ENCODE results near the gene KDM4B.

KDM4B gene

DNA sequence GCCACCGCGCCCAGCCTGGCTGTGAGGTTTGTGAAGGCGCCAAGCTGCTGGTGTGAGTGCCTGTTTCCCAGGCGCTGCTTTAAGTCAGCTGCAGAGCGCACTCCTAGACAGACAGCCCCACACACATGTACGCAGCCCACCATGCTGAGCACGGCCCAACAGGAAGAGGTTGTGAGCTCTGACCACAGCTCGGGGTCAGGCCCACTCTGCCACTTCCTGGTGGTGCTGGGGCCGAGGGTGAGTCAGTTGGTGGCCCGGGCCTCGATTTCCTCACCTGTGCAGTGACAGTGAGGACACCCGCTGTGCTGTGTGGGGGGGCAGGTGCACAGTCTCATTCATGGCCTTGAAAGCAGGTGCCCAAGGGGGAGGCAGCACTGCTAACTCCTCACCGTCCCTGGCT, 106.7 kb downstream of the KDM4B start:
- Histone ChIP-seq H3K4me3 (ENCODE audit: low read depth in 1 of 2, low read length in 2 of 2) (no peak overlapping the region), H3K9me3 (ENCODE audit: control insufficient read depth in 1 of 2, low read length in 2 of 2) (no peaks in the 10 kb centered on the region), H3K27ac (ENCODE audit: low read depth, low read length) (no peak overlapping the region), H3K36me3 (ENCODE audit: control insufficient read depth in 1 of 2, insufficient read depth in 2 of 2, low read length in 2 of 2) (peaks cover 13 to 44% of the 10 kb centered on the region in 2 donors), H3K4me1 (ENCODE audit: control insufficient read depth in 1 of 2, insufficient read depth in 2 of 2, low read length in 2 of 2) (no peaks in the 10 kb centered on the region), H3K27me3 (ENCODE audit: control insufficient read depth in 1 of 2, insufficient read depth in 2 of 2, low read length in 2 of 2) (no peaks in the 10 kb centered on the region), H3K9ac (ENCODE audit: low read depth in 1 of 2, low read length in 2 of 2) (no peak overlapping the region)

DNA sequence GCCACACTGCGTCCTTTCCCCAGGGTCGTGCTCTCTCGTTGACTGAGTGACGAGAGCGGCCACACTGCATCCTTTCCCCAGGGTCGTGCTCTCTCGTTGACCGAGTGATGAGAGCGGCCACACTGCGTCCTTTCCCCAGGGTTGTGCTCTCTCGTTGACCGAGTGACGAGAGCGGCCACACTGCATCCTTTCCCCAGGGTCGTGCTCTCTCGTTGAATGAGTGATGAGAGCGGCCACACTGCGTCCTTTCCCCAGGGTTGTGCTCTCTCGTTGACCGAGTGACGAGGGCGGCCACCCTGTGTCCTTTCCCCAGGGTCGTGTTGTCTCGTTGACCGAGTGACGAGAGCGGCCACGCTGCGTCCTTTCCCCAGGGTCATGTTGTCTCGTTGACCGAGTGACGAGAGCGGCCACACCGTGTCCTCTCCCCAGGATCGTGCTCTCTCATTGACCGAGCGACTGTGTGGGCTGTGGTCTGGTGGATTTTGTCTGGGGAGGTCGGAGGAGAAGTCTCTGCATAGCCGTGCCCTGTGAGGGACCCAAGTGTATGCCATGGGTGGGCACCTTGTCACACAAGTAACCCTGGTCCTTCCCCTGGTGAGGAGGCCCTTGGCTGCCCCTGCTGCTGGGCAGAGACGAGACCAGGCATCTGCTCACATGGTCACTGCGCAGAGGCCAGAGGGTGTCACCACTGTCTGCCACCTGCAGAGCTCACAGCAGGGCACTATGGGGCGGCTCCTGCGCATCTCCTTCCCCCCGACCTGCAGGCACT, 107.7 kb downstream of the KDM4B start:
- H3K9ac ChIP-seq (ENCODE audit: low read depth in 1 of 2, low read length in 2 of 2), result no peak overlapping the region

DNA sequence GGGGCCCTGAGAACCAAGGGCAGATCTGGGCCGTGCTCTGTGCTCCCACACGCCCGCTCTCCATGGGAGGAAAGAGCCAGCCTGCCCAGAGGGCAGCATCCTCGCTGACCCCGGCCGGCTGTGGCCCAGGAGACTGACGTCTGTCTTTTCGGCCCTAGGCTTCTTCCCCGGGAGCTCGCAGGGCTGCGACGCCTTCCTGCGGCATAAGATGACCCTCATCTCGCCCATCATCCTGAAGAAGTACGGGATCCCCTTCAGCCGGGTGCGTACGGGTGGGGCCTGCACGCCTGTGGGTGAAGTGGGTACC, 108.2 kb downstream of the KDM4B start:
- no peaks in the 10 kb centered on the region for H3K4me1 ChIP-seq (ENCODE audit: control insufficient read depth in 1 of 2, insufficient read depth in 2 of 2, low read length in 2 of 2)
- no peak overlapping the region for H3K9ac ChIP-seq (ENCODE audit: low read depth in 1 of 2, low read length in 2 of 2)
- H3K36me3 ChIP-seq (ENCODE audit: control insufficient read depth in 1 of 2, insufficient read depth in 2 of 2, low read length in 2 of 2), result peaks cover 9 to 54% of the 10 kb centered on the region in 2 donors

More for the DNA sequence above, 107.7 kb downstream of the KDM4B start:
- no peak overlapping the region for H3K27ac ChIP-seq (ENCODE audit: low read depth, low read length)
- H3K4me1 ChIP-seq (ENCODE audit: control insufficient read depth in 1 of 2, insufficient read depth in 2 of 2, low read length in 2 of 2), result no peaks in the 10 kb centered on the region
- no peaks in the 10 kb centered on the region for H3K27me3 ChIP-seq (ENCODE audit: control insufficient read depth in 1 of 2, insufficient read depth in 2 of 2, low read length in 2 of 2)
- no peaks in the 10 kb centered on the region for H3K9me3 ChIP-seq (ENCODE audit: control insufficient read depth in 1 of 2, low read length in 2 of 2)
- H3K4me3 ChIP-seq (ENCODE audit: low read depth in 1 of 2, low read length in 2 of 2), result no peak overlapping the region
- peaks cover 9 to 53% of the 10 kb centered on the region in 2 donors for H3K36me3 ChIP-seq (ENCODE audit: control insufficient read depth in 1 of 2, insufficient read depth in 2 of 2, low read length in 2 of 2)

DNA sequence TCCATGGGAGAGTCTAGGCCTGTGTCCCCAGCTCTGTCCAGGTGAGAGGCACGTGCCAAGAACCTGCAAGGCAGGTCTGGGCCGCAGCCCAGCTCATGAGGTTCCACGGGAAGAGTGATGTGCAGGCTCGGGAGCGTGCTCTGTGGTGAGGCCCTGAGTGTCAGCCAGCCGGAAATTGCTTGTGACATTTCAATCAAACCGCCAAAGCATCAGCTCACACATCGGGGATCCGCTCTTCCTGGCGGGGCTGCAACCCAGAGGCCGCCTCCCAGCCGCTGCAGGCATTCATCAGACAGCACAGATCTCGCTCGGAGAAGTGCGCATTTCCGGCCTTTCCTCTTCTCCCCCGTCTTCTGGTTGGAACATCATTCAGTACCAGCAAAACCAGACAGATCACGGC, 109.3 kb downstream of the KDM4B start:
- H3K36me3 ChIP-seq (ENCODE audit: control insufficient read depth in 1 of 2, insufficient read depth in 2 of 2, low read length in 2 of 2), result peaks cover 9 to 54% of the 10 kb centered on the region in 2 donors
- no peak overlapping the region for H3K27ac ChIP-seq (ENCODE audit: low read depth, low read length)
- H3K4me3 ChIP-seq (ENCODE audit: low read depth in 1 of 2, low read length in 2 of 2), result no peak overlapping the region
- H3K9me3 ChIP-seq (ENCODE audit: control insufficient read depth in 1 of 2, low read length in 2 of 2), result no peaks in the 10 kb centered on the region
- H3K27me3 ChIP-seq (ENCODE audit: control insufficient read depth in 1 of 2, insufficient read depth in 2 of 2, low read length in 2 of 2), result no peaks in the 10 kb centered on the region
- no peak overlapping the region for H3K9ac ChIP-seq (ENCODE audit: low read depth in 1 of 2, low read length in 2 of 2)
- no peaks in the 10 kb centered on the region for H3K4me1 ChIP-seq (ENCODE audit: control insufficient read depth in 1 of 2, insufficient read depth in 2 of 2, low read length in 2 of 2)

More for the DNA sequence above, 108.2 kb downstream of the KDM4B start:
- no peaks in the 10 kb centered on the region for H3K27me3 ChIP-seq (ENCODE audit: control insufficient read depth in 1 of 2, insufficient read depth in 2 of 2, low read length in 2 of 2)
- no peaks in the 10 kb centered on the region for H3K9me3 ChIP-seq (ENCODE audit: control insufficient read depth in 1 of 2, low read length in 2 of 2)
- H3K4me3 ChIP-seq (ENCODE audit: low read depth in 1 of 2, low read length in 2 of 2), result no peak overlapping the region
- no peak overlapping the region for H3K27ac ChIP-seq (ENCODE audit: low read depth, low read length)

DNA sequence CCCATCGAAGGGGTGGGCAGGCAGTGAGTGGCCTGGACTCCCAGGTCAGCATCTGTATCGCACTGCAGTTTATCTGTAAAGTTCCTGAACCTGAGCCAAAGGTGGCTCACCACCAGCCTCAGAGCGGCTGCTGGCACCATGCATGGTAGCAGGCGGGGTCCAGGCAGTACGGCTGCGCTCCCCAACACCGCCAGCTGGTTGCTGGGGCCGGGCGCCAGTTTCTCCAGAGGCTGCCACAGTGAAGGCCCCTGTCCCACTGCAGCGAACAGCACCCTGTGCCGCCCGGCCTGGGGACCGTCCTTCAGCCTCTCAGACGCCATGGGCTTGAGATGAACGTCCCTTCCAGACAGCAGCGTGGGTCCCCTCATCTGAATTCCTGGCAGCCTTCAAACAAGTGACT, 109.8 kb downstream of the KDM4B start:
- Histone ChIP-seq H3K9me3 (ENCODE audit: control insufficient read depth in 1 of 2, low read length in 2 of 2) (no peaks in the 10 kb centered on the region), H3K27ac (ENCODE audit: low read depth, low read length) (no peak overlapping the region), H3K27me3 (ENCODE audit: control insufficient read depth in 1 of 2, insufficient read depth in 2 of 2, low read length in 2 of 2) (no peaks in the 10 kb centered on the region), H3K4me3 (ENCODE audit: low read depth in 1 of 2, low read length in 2 of 2) (no peak overlapping the region), H3K4me1 (ENCODE audit: control insufficient read depth in 1 of 2, insufficient read depth in 2 of 2, low read length in 2 of 2) (no peaks in the 10 kb centered on the region), H3K36me3 (ENCODE audit: control insufficient read depth in 1 of 2, insufficient read depth in 2 of 2, low read length in 2 of 2) (peaks cover 9 to 50% of the 10 kb centered on the region in 2 donors), H3K9ac (ENCODE audit: low read depth in 1 of 2, low read length in 2 of 2) (no peak overlapping the region)

DNA sequence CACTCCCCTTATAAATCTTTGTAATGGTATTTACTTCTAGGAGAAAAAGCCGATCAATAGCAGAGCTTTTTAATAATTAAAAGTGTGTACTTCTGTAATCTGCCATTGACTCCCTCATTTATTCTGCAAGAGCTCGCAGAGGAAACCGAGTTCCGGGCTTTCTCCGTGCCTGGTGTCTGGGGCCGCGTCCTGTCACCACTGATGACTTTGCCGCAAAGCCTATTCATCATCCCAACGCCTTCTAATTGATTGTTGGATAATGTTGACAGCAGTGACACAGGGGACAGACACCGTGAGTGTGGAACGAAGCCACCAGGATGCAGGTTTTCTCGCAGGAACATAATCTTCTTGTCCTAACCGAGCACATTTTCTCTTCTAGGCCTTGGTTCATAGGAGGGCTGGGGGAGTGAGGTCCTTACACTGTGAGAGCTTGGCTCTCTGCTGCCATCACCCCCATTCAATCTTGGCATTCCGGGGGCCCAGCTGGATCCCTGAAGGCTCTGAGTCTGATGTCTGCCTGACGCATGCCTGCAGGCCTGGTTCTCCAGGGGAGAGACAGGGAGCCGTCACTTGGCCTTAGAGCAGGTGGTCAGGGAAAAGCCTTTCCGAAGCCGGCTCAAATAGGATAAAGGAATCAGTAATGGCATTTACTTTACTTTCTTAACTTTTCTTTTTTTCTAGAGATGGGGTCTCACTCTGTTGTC, 110.3 kb downstream of the KDM4B start:
- Histone ChIP-seq H3K27ac (ENCODE audit: low read depth, low read length) (no peak overlapping the region), H3K9ac (ENCODE audit: low read depth in 1 of 2, low read length in 2 of 2) (no peak overlapping the region), H3K27me3 (ENCODE audit: control insufficient read depth in 1 of 2, insufficient read depth in 2 of 2, low read length in 2 of 2) (no peaks in the 10 kb centered on the region), H3K9me3 (ENCODE audit: control insufficient read depth in 1 of 2, low read length in 2 of 2) (no peaks in the 10 kb centered on the region), H3K36me3 (ENCODE audit: control insufficient read depth in 1 of 2, insufficient read depth in 2 of 2, low read length in 2 of 2) (peaks cover 9 to 50% of the 10 kb centered on the region in 2 donors), H3K4me1 (ENCODE audit: control insufficient read depth in 1 of 2, insufficient read depth in 2 of 2, low read length in 2 of 2) (no peaks in the 10 kb centered on the region), H3K4me3 (ENCODE audit: low read depth in 1 of 2, low read length in 2 of 2) (no peak overlapping the region)

DNA sequence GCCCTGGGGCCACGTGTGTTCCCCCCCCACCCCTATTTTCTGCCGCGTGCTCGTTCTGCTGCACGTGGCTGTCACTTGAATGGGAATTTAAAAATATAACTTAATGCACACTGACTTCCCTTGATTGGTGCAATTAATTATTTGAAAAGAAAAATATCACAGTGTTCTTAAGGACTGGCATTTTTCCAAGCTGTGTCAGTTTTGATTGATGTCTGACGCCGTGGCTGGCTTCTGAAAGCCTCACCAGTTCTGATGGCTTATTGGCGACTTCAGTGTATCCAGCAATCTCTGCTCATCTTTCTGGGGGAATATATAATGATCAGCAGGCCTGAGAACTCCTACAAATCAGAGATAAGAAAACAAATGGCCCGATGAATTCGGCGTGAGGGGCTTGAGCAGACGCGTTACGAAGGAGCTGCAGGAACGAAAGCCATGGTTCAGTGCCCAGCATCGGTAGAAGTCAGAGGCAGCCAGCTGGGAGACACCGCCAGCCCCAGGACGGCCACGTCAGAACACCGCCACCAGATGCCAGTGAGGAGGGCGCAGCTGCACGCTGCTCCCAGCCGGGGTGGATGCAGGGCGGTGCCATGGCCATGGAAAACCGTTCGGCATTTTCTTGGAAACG, 111.2 kb downstream of the KDM4B start:
- Histone ChIP-seq H3K36me3 (ENCODE audit: control insufficient read depth in 1 of 2, insufficient read depth in 2 of 2, low read length in 2 of 2) (peaks cover 9 to 50% of the 10 kb centered on the region in 2 donors), H3K27me3 (ENCODE audit: control insufficient read depth in 1 of 2, insufficient read depth in 2 of 2, low read length in 2 of 2) (no peaks in the 10 kb centered on the region), H3K9ac (ENCODE audit: low read depth in 1 of 2, low read length in 2 of 2) (no peak overlapping the region), H3K27ac (ENCODE audit: low read depth, low read length) (no peak overlapping the region), H3K9me3 (ENCODE audit: control insufficient read depth in 1 of 2, low read length in 2 of 2) (no peaks in the 10 kb centered on the region), H3K4me1 (ENCODE audit: control insufficient read depth in 1 of 2, insufficient read depth in 2 of 2, low read length in 2 of 2) (no peaks in the 10 kb centered on the region), H3K4me3 (ENCODE audit: low read depth in 1 of 2, low read length in 2 of 2) (no peak overlapping the region)

DNA sequence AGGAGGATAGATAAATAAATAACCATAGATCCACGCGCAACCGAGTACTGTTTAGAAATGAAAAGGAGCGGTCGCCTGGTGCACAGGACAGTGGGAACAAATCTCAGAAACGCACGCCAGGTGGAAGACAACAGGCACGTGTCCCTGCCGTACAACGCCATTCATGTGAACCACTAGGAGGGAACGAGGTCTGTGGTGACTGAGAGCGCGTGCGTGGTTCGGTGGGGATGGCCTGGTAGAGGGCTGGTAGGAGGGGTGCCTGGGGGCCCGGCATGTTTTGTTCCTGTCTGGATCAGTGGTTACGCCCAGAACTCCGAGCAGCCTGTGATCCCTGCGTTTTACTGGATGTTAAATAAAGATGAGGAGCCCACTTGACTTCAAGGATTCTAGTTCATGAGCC, 111.9 kb downstream of the KDM4B start:
- no peak overlapping the region for H3K4me3 ChIP-seq (ENCODE audit: low read depth in 1 of 2, low read length in 2 of 2)
- no peaks in the 10 kb centered on the region for H3K9me3 ChIP-seq (ENCODE audit: control insufficient read depth in 1 of 2, low read length in 2 of 2)
- H3K9ac ChIP-seq (ENCODE audit: low read depth in 1 of 2, low read length in 2 of 2), result no peak overlapping the region
- peaks cover 9 to 47% of the 10 kb centered on the region in 2 donors for H3K36me3 ChIP-seq (ENCODE audit: control insufficient read depth in 1 of 2, insufficient read depth in 2 of 2, low read length in 2 of 2)
- no peak overlapping the region for H3K27ac ChIP-seq (ENCODE audit: low read depth, low read length)
- H3K27me3 ChIP-seq (ENCODE audit: control insufficient read depth in 1 of 2, insufficient read depth in 2 of 2, low read length in 2 of 2), result no peaks in the 10 kb centered on the region
- no peaks in the 10 kb centered on the region for H3K4me1 ChIP-seq (ENCODE audit: control insufficient read depth in 1 of 2, insufficient read depth in 2 of 2, low read length in 2 of 2)

DNA sequence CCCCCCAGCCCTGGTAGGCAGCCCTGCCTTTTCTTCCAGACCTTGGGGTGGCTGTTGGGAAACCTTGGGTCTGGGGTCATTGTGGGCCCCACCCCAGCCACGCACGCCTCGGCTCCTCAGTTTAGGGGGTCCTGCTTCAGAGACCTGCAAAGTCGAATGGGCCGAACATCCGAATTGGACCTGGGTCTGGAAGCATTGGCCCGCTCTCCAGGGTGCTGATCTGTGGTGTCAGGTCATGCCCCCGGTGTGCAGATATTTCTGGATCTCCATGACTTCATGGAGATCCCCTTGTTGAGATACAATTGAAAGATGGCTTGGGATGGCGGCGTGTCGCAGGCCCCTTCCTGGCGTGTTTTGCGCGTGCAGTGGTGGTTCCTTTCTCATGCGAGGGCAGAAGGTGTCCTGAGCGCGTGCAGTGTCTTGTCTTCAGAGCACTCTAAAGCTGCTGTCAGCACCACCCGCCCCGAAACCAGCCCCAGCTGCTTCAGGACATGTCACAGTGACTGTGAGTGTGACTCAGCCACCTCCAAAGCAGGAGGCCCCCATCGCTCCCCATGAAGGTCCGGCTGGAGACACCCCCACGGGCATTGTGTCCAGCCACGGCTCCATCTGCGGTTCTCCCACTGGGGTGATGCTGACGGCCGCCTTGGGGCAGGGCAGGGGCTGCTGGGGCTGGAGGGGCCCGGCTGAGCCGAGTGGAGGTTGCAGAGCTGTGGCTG, 112.7 kb downstream of the KDM4B start:
- no peak overlapping the region for H3K27ac ChIP-seq (ENCODE audit: low read depth, low read length)
- no peak overlapping the region for H3K4me3 ChIP-seq (ENCODE audit: low read depth in 1 of 2, low read length in 2 of 2)
- peaks cover 9 to 47% of the 10 kb centered on the region in 2 donors for H3K36me3 ChIP-seq (ENCODE audit: control insufficient read depth in 1 of 2, insufficient read depth in 2 of 2, low read length in 2 of 2)

DNA sequence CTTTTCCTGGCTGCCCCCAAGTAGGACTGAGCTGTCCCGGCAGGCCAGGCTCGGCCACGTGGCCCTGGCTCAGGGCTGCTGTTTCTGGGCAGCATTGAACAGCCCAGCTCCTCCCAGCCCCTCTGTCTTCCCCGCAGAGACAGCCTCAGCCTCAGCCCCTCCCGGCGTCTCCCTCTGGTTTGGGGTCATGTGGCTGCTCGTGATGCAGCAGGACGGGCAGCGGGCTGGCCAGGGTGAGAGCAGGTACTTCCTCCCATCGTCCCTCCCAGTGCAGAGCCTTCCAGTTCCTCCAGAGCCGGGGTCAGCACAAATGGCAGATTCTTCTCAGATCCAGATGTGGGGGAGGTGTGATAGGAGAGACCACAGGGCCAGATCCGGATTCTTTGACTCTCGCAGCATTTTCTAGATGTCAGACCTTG, 114.6 kb downstream of the KDM4B start:
- H3K27me3 ChIP-seq (ENCODE audit: control insufficient read depth in 1 of 2, insufficient read depth in 2 of 2, low read length in 2 of 2), result no peaks in the 10 kb centered on the region
- H3K9me3 ChIP-seq (ENCODE audit: control insufficient read depth in 1 of 2, low read length in 2 of 2), result no peaks in the 10 kb centered on the region
- H3K9ac ChIP-seq (ENCODE audit: low read depth in 1 of 2, low read length in 2 of 2), result no peak overlapping the region
- no peaks in the 10 kb centered on the region for H3K4me1 ChIP-seq (ENCODE audit: control insufficient read depth in 1 of 2, insufficient read depth in 2 of 2, low read length in 2 of 2)
- H3K4me3 ChIP-seq (ENCODE audit: low read depth in 1 of 2, low read length in 2 of 2), result no peak overlapping the region
- peaks cover 3 to 53% of the 10 kb centered on the region in 2 donors for H3K36me3 ChIP-seq (ENCODE audit: control insufficient read depth in 1 of 2, insufficient read depth in 2 of 2, low read length in 2 of 2)
- H3K27ac ChIP-seq (ENCODE audit: low read depth, low read length), result no peak overlapping the region

More for the DNA sequence above, 112.7 kb downstream of the KDM4B start:
- Histone ChIP-seq H3K9me3 (ENCODE audit: control insufficient read depth in 1 of 2, low read length in 2 of 2) (no peaks in the 10 kb centered on the region), H3K27me3 (ENCODE audit: control insufficient read depth in 1 of 2, insufficient read depth in 2 of 2, low read length in 2 of 2) (no peaks in the 10 kb centered on the region), H3K4me1 (ENCODE audit: control insufficient read depth in 1 of 2, insufficient read depth in 2 of 2, low read length in 2 of 2) (no peaks in the 10 kb centered on the region), H3K9ac (ENCODE audit: low read depth in 1 of 2, low read length in 2 of 2) (no peak overlapping the region)

Data from duodenal mucosa (tissue), 2 donors.